ENCODE data around the gene SLC45A1. TPM values are rescaled to one million over a fixed set of nuclear protein-coding genes. Genes with fewer than 3 reads are reported as not detected.

Gene SLC45A1
- total RNA-seq, 2 experiments from 2014 or later = 0.16 to 0.56 TPM

GRCh38 chr1:8374356-8374755 is 56.4 kb downstream of the SLC45A1 start:
- intact Hi-C loops (cut with micrococcal nuclease) = no loop called here
- POLR2A ChIA-PET = no interaction called here

GRCh38 chr1:8374812-8375211 is 56.9 kb downstream of the SLC45A1 start:
- no peaks in the 10 kb centered on the region for H3K27me3 Mint-ChIP-seq
- H3K36me3 Mint-ChIP-seq (ENCODE audit: low read depth) = peaks cover 3% of the 10 kb centered on the region
- DNase-seq (peak; percentile 42), ATAC-seq (no peak)
- CTCF ChIA-PET = interaction anchor here (1.0 kb wide), 1 partner anchor 158 kb away, joined by 3 read pairs; no protein-coding TSS in a partner anchor
- intact Hi-C loops (cut with micrococcal nuclease) = no loop called here
- no peak overlapping the region for H3K4me3 Mint-ChIP-seq
- peaks cover 46% of the 10 kb centered on the region for H3K4me1 Mint-ChIP-seq (ENCODE audit: low read depth)
- H3K27ac Mint-ChIP-seq = peak overlapping the region; percentile 13
- no peaks in the 10 kb centered on the region for H3K9me3 Mint-ChIP-seq
- POLR2A ChIA-PET = no interaction called here
- TF ChIP-seq, protein P1, sequence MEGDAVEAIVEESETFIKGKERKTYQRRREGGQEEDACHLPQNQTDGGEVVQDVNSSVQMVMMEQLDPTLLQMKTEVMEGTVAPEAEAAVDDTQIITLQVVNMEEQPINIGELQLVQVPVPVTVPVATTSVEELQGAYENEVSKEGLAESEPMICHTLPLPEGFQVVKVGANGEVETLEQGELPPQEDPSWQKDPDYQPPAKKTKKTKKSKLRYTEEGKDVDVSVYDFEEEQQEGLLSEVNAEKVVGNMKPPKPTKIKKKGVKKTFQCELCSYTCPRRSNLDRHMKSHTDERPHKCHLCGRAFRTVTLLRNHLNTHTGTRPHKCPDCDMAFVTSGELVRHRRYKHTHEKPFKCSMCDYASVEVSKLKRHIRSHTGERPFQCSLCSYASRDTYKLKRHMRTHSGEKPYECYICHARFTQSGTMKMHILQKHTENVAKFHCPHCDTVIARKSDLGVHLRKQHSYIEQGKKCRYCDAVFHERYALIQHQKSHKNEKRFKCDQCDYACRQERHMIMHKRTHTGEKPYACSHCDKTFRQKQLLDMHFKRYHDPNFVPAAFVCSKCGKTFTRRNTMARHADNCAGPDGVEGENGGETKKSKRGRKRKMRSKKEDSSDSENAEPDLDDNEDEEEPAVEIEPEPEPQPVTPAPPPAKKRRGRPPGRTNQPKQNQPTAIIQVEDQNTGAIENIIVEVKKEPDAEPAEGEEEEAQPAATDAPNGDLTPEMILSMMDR (IDR thresholded peaks at IDR 0.05) = peak; percentile 42

More at GRCh38 chr1:8374356-8374755, 56.4 kb downstream of the SLC45A1 start:
- CTCF ChIA-PET = interaction anchor here (0.8 to 1.0 kb wide), 2 partner anchors 159 to 352 kb away, joined by 3 read pairs; no protein-coding TSS in a partner anchor
- Mint-ChIP-seq H3K36me3 (ENCODE audit: low read depth) (peaks cover 3% of the 10 kb centered on the region), H3K4me1 (ENCODE audit: low read depth) (peaks cover 44% of the 10 kb centered on the region), H3K27ac (no peak overlapping the region), H3K27me3 (no peaks in the 10 kb centered on the region), H3K9me3 (no peaks in the 10 kb centered on the region), H3K4me3 (no peak overlapping the region)
- DNase-seq (no peak), ATAC-seq (no peak)
- TF ChIP-seq, protein P1 (IDR thresholded peaks at IDR 0.05) = no peak

- CTCF ChIA-PET = interaction anchor here (1.0 kb wide), 1 partner anchor 9 kb away, joined by 3 read pairs; no protein-coding TSS in a partner anchor
- H3K4me1 Mint-ChIP-seq (ENCODE audit: low read depth) = peaks cover 50% of the 10 kb centered on the region
- H3K27me3 Mint-ChIP-seq = no peaks in the 10 kb centered on the region
- POLR2A ChIA-PET = interaction anchor here (0.6 to 1.1 kb wide), 3 partner anchors 16 to 485 kb away, joined by 3 read pairs; no protein-coding TSS in a partner anchor
- DNase-seq = no peak
- ATAC-seq = no peak
- no peak overlapping the region for H3K4me3 Mint-ChIP-seq
- peaks cover 6% of the 10 kb centered on the region for H3K36me3 Mint-ChIP-seq (ENCODE audit: low read depth)
- H3K9me3 Mint-ChIP-seq = no peaks in the 10 kb centered on the region
- no peak overlapping the region for H3K27ac Mint-ChIP-seq
- TF ChIP-seq, protein P1 (IDR thresholded peaks at IDR 0.05) = no peak
- intact Hi-C loops (cut with micrococcal nuclease) = no loop called here
Measured at GRCh38 chr1:8376358-8376840, 58.5 kb downstream of the SLC45A1 start.

GRCh38 chr1:8377271-8377981 is 59.5 kb downstream of the SLC45A1 start:
- Mint-ChIP-seq H3K27me3 (no peaks in the 10 kb centered on the region), H3K27ac (no peak overlapping the region), H3K9me3 (no peaks in the 10 kb centered on the region), H3K4me3 (no peak overlapping the region), H3K4me1 (ENCODE audit: low read depth) (peaks cover 56% of the 10 kb centered on the region), H3K36me3 (ENCODE audit: low read depth) (peaks cover 11% of the 10 kb centered on the region)
- TF ChIP-seq, protein P1 (IDR thresholded peaks at IDR 0.05) = no peak
- ATAC-seq (no peak), DNase-seq (no peak)
- ChIA-PET POLR2A (interaction anchor here (0.6 to 1.1 kb wide), 3 partner anchors 8 to 26 kb away, joined by 3 read pairs; no protein-coding TSS in a partner anchor), CTCF (interaction anchor here (1.0 kb wide), 2 partner anchors 8 to 32 kb away, joined by 3 read pairs; no protein-coding TSS in a partner anchor)
- intact Hi-C loops (cut with micrococcal nuclease) = no loop called here

- H3K4me1 Mint-ChIP-seq (ENCODE audit: low read depth) = peaks cover 63% of the 10 kb centered on the region
- POLR2A ChIA-PET = no interaction called here
Measured at GRCh38 chr1:8378178-8378577, 60.3 kb downstream of the SLC45A1 start.

More at GRCh38 chr1:8378178-8378577, 60.3 kb downstream of the SLC45A1 start:
- CTCF ChIA-PET = interaction anchor here (1.4 kb wide), 1 partner anchor 85 kb away, joined by 4 read pairs; no protein-coding TSS in a partner anchor
- no peak overlapping the region for H3K4me3 Mint-ChIP-seq
- no peaks in the 10 kb centered on the region for H3K9me3 Mint-ChIP-seq
- intact Hi-C loops (cut with micrococcal nuclease) = no loop called here
- H3K27ac Mint-ChIP-seq = no peak overlapping the region
- TF ChIP-seq, protein P1 (IDR thresholded peaks at IDR 0.05) = no peak
- DNase-seq = no peak
- no peak for ATAC-seq
- H3K27me3 Mint-ChIP-seq = no peaks in the 10 kb centered on the region
- H3K36me3 Mint-ChIP-seq (ENCODE audit: low read depth) = peaks cover 14% of the 10 kb centered on the region

All from activated CD8-positive, alpha-beta T cell treated with anti-CD3 and anti-CD28 coated beads for 36 hours (primary cell).